Right lobe of liver (tissue), 6 donors: ENCODE results near the gene ANAPC5. TPM values are rescaled to one million over a fixed set of nuclear protein-coding genes. Genes with fewer than 3 reads are reported as not detected.
A peak's percentile ranks its signal among the peaks of the same experiment; 100 is the strongest.

Experiments used
- ATAC-seq, 4 donors: fragments of 200-7000 bp; cut with Tn5 transposase; one replicate each; pipeline ENCODE4 v1.9.1; 2020; ENCODE audit warnings: mild to moderate bottlenecking in 4 of 4, moderate library complexity in 4 of 4
- DNase-seq, 3 donors: peaks; one replicate each; pipeline ENCODE4 v3.0.0-alpha.2; 2020
- H3K27ac ChIP-seq, 3 donors: fragments of 200-600 bp; one replicate each; pipeline ENCODE4 v1.8.0; 2022
- H3K27me3 ChIP-seq, 2 donors: fragments of 200-600 bp; one replicate each; pipeline ENCODE4 v1.8.0; 2022
- H3K36me3 ChIP-seq, 4 donors: fragments of 200-600 bp; sonication (generic) in 1 of 4; one replicate each; pipeline versions ENCODE4 v1.5.1 to v1.8.0; 2017 to 2022; ENCODE audit warnings: control low read depth in 1 of 4
- H3K4me1 ChIP-seq, 4 donors: fragments of 200-600 bp; sonication (generic) in 1 of 4; one replicate each; pipeline versions ENCODE4 v1.5.1 to v1.8.0; 2017 to 2022; ENCODE audit warnings: control low read depth in 1 of 4
- H3K4me3 ChIP-seq, 3 donors: fragments of 200-600 bp; one replicate each; pipeline ENCODE4 v1.8.0; 2022
- H3K9me3 ChIP-seq, 4 donors: fragments of 200-600 bp; sonication (generic) in 1 of 4; one replicate each; pipeline versions ENCODE4 v1.5.1 to v1.8.0; 2017 to 2022; ENCODE audit warnings: control low read depth in 1 of 4
- POLR2A ChIP-seq: fragments of 450-650 bp; IDR thresholded peaks from one replicate; pipeline ENCODE4 v1.6.1; 2017; ENCODE audit warnings: antibody characterized with exemption, mild to moderate bottlenecking
- WGBS: methylation state at CpG from one replicate; pipeline ENCODE4 v1.1.6; 2018; ENCODE audit warnings: low coverage, low lambda C conversion rate; ENCODE audit not compliant: insufficient coverage; ENCODE audit errors: missing lambda C conversion rate; 5-methylcytosine and 5-hydroxymethylcytosine counted together
- intact Hi-C, 2 donors: fragments of 100-400 bp; cut with DNase I; formaldehyde crosslinking; loops; one replicate each; pipeline versions ENCODE4 v1.11.2 to v1.14.1; 2022
- total RNA-seq, 6 experiments: library from RNA; depleted of rRNA in 2 of 6; stranded (reverse); fragments of >200 nt in 2 of 6; fragmentation: NEBNext Ultra II Directional in 3 of 6; extraction: Animal tissue kit (Norgen Biotek cat#: 25700) in 3 of 6; gene quantifications; one replicate each; pipeline versions ENCODE4 v1.1.0 to v1.2.4, GENCODE V29; 2016 to 2023
- TF ChIP-seq, protein P1 (sequence below), 4 donors: fragments of 200-600 bp in 3 of 4; fragments of 450-650 bp in 1 of 4; IDR thresholded peaks; one replicate each; pipeline versions ENCODE4 v1.5.1 to v1.8.0; 2016 to 2022; ENCODE audit warnings: antibody characterized with exemption in 4 of 4, mild to moderate bottlenecking in 2 of 4
- donor health status: DM: no; HTN: yes; CAD: no.
- donor health status: DM: no; HTN: no; CAD: no.
- donor health status: DM: no; HTN: no; CAD: no.
- donor health status: DM: no; HTN: yes; CAD: no.
- donor health status: DM: no; HTN: yes; CAD: no.

ANAPC5 gene
- total RNA-seq, 6 experiments from 2014 or later: 40.7 to 68.8 (median 49.8) TPM

DNA sequence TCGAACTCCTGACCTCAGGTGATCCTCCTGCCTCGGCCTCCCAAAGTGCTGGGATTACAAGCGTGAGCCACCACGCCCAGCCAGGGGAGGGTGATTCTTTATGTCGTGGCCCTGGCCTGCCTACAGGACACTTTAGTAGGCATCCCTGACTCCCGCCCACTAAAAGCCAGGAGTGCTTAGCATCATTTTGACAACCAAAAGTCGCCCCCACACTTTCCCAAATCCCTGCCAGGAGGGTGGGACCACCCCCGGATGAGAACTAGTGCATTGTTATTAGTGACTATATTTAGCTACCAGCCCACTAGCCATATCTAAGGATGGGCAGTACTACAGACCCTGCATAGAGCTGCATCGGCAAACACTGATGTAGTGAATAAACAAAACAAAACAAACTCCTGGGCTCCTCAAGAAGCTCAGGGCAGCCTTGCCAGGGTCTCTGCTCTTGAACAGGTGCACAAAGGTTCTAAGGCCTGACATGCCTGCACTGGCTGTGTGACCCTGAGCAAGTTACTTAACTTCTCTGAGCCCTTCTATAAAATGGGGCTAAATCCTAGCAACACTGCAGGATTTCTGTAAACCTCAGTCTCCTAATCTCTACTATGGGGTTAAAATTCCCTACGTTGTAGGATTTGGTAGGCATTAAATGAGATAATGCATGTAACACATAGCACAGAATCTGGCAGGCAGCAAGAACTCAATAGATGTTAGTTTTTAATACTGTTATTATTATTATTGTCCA, 57.9 kb downstream of the ANAPC5 start:
- intact Hi-C loops: no loop called here
- Histone ChIP-seq H3K4me1 (peaks cover 0 to 22% (median 6%) of the 10 kb centered on the region in 4 donors), H3K9me3 (no peaks in the 10 kb centered on the region), H3K36me3 (no peaks in the 10 kb centered on the region), H3K27me3 (no peaks in the 10 kb centered on the region), H3K27ac (no peak overlapping the region), H3K4me3 (no peak overlapping the region)
- 90% methylated on average over 5 of the region's 10 CpGs for WGBS
- TF ChIP-seq, protein P1, sequence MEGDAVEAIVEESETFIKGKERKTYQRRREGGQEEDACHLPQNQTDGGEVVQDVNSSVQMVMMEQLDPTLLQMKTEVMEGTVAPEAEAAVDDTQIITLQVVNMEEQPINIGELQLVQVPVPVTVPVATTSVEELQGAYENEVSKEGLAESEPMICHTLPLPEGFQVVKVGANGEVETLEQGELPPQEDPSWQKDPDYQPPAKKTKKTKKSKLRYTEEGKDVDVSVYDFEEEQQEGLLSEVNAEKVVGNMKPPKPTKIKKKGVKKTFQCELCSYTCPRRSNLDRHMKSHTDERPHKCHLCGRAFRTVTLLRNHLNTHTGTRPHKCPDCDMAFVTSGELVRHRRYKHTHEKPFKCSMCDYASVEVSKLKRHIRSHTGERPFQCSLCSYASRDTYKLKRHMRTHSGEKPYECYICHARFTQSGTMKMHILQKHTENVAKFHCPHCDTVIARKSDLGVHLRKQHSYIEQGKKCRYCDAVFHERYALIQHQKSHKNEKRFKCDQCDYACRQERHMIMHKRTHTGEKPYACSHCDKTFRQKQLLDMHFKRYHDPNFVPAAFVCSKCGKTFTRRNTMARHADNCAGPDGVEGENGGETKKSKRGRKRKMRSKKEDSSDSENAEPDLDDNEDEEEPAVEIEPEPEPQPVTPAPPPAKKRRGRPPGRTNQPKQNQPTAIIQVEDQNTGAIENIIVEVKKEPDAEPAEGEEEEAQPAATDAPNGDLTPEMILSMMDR (IDR thresholded peaks at IDR 0.05): no peak
- no peak for TF ChIP-seq POLR2A
- no peak for ATAC-seq
- no peak for DNase-seq

DNA sequence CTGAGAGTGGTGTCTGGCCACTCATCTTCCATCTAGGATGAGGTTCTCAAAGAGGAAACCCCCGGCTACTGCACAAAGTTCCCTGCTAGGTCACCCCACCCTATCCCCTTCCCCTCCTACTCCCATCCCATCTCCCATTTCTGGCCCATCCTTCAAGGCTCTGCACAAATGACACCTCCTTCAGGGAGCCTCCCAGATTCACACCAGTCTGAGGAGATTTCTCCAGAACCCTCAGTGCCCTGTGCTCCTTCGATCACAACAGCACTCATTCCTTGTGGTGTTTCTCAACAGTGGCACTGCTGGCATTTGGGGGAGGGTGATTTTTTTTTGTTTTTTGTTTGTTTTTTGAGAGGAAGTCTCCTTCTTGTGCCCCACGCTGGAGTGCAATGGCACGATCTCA, 58.6 kb downstream of the ANAPC5 start:
- no peaks in the 10 kb centered on the region for H3K27me3 ChIP-seq

DNA sequence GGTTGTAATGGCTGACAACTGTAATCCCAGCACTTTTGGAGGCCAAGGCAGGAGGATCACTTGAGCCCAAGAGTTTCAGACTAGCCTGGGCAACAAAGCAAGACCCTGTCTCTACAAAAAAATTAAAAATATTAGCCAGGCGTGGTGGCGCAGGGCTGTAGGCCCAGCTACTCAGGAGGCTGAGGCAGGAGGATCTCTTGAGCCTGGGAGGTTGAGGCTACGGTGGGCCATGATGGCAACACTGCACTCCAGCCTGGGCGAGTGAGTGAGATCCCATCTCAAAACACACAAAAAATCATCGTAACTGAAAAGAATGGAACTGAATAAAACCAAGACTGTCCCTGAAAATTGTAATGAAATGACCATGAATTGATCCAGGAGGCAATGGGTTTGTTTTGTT, 61.8 kb downstream of the ANAPC5 start:
- ATAC-seq: no peak
- Histone ChIP-seq H3K27ac (no peak overlapping the region), H3K4me1 (peaks cover 0 to 15% (median 5%) of the 10 kb centered on the region in 4 donors), H3K36me3 (no peaks in the 10 kb centered on the region), H3K4me3 (no peak overlapping the region), H3K27me3 (no peaks in the 10 kb centered on the region), H3K9me3 (no peaks in the 10 kb centered on the region)
- intact Hi-C loops: no loop called here
- no peak for DNase-seq
- 96% methylated on average over 5 of the region's 5 CpGs for WGBS
- TF ChIP-seq POLR2A: no peak
- TF ChIP-seq, protein P1 (IDR thresholded peaks at IDR 0.05): no peak

More for the DNA sequence above, 58.6 kb downstream of the ANAPC5 start:
- no peak for ATAC-seq
- DNase-seq: no peak
- WGBS: 62% methylated on average over 3 of the region's 4 CpGs
- TF ChIP-seq POLR2A: no peak
- Histone ChIP-seq H3K4me1 (peaks cover 0 to 25% (median 6%) of the 10 kb centered on the region in 4 donors), H3K27ac (no peak overlapping the region), H3K4me3 (no peak overlapping the region), H3K36me3 (no peaks in the 10 kb centered on the region), H3K9me3 (no peaks in the 10 kb centered on the region)
- intact Hi-C loops: no loop called here

DNA sequence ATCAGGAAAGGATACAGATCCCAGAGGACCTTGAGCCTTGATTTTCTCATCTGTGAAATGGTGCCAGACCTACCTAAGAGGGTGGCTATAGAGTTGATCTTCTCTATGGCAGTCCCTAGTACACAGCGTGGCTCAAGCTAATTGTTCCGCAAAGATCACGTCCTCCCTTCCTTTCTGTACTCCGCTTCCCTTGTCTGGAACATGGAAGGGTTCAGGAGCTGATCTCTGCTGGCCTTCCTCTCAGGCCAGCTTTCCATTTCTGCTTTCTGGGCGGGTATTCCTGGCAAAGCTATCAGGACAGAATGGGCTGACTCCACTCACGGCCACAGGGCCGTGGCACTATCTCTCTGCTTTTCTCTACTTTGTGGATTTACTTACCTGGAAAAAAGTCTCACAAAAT, 62.2 kb downstream of the ANAPC5 start:
- TF ChIP-seq, protein P1 (IDR thresholded peaks at IDR 0.05): no peak
- no peak for TF ChIP-seq POLR2A
- no peaks in the 10 kb centered on the region for H3K36me3 ChIP-seq
- no peaks in the 10 kb centered on the region for H3K27me3 ChIP-seq
- DNase-seq: no peak
- H3K9me3 ChIP-seq: no peaks in the 10 kb centered on the region
- WGBS: 73% methylated on average over 5 of the region's 7 CpGs
- no peak overlapping the region for H3K27ac ChIP-seq
- H3K4me3 ChIP-seq: no peak overlapping the region
- peak; percentile 33 to 75 (median 60) for ATAC-seq
- intact Hi-C loops: no loop called here
- peaks cover 0 to 12% (median 3%) of the 10 kb centered on the region in 4 donors for H3K4me1 ChIP-seq

DNA sequence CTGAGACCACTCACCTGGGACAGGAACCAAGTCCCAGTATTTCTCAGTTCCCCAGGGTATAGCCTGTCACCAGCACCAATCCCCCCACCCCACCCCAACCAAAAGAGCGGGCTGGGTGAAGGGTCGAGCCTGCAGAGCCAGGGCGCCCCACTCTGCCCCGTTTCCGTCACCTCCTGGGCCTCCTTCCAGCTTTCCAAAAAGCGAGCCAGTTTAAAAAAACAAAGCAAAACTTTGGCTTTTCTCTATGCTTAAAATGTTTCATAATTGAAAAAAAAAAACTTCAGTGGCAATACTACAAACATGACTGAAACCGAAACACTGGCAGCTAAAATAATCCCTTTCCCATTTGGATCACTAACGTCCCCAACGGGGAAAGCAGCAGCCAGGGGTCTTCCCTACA, 63.2 kb downstream of the ANAPC5 start:
- peaks cover 0 to 15% (median 1%) of the 10 kb centered on the region in 4 donors for H3K4me1 ChIP-seq
- H3K4me3 ChIP-seq: no peak overlapping the region
- TF ChIP-seq, protein P1 (IDR thresholded peaks at IDR 0.05): no peak
- no peak for TF ChIP-seq POLR2A
- intact Hi-C loops: no loop called here
- ATAC-seq: no peak
- WGBS: 33% methylated on average over 9 of the region's 9 CpGs
- no peak for DNase-seq
- H3K36me3 ChIP-seq: no peaks in the 10 kb centered on the region
- no peak overlapping the region for H3K27ac ChIP-seq
- no peaks in the 10 kb centered on the region for H3K27me3 ChIP-seq
- no peaks in the 10 kb centered on the region for H3K9me3 ChIP-seq
